ENCODE data around the gene DUOX1.

The DUOX1 gene

DNA sequence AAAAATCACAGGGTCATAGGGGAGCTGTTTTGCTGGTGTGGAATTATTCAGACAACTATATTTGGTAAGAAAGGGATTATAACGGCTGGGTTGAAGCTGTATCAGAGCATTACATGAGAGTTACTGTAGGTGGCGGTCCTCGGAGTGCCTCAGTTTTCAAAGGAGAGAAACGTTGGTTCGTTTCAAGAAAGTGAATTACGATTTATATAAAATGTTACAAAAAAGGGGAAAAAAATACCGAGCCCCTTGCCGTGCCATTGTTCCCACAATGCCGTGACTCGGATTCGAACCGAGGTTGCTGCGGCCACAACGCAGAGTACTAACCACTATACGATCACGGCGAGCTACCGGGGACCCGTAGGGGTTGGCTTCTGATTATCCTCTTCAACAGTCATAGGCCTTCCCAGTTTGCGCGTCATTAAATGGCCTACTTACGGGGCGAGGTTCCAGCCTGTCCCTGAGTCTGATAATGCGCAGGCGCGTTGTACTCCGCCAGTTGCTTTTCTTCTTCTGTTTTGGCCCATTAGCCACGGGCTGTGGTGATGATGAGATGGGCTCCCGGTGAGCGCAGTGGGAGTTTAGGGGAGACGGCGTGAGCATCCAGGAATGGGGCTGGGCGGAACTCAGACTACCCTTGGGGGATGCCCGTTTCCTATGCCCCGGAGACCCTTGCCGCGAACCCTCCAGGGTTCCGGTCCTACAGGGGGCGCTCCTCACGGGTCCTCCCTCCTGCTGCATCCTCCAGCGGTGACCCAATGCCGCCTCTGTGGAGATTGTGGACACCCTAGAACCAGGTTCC, 68.7 kb downstream of the DUOX1 start:
- peak; percentile 52 for DNase-seq

DNA sequence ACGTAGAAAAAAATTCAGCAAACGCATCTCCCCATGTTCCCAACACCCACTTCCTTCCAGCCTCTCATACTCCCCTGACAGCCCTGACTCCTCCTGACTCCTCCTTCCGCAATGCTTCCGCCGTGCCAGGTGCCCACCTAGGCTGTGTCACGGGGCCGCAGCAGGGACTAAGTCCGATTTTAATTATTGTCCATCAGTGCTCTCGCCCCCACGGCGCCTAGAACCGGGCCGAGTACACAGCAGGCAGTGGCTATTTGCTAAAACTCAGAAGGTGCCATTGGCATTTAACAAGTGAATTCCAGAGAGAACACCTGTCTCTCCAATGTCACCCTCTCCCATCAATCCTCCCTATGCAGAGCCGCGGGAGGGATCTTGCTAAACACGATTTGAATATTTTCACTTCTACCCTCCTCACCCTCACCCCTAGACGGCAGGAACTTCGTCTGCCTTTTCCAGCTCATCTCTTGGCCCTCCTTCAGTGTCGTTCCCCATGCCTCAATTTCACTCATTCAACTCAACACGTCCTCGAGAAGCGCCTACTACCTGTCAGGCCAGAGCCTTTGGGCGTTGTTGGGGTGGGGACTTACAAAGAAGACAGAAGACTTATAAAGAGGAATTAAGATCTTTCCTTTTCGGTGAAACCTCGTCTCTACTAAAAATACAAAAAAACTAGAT, 69.5 kb downstream of the DUOX1 start:
- no peak for DNase-seq

GRCh38 chr15:45200001-45200798, 70.4 kb downstream of the DUOX1 start:
- peak; percentile 66 for DNase-seq

- DNase-seq, result peak; percentile 40
These were observed 71.2 kb downstream of the DUOX1 start for GRCh38 chr15:45200799-45201556.

DNA sequence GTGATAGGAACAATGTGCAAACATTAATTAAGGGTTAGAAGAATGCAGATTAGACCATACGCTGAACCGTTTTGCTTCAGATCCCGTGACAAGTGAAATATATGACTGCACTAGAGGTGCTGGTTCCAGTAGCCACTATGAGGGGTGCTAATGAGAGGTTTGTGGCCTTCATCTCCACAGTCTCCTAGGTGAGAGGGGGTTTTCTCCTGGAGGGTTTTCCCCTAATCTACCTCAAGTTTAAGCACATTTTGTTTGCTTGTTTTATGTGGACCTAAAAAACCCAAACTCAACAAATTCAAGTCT, 71.7 kb downstream of the DUOX1 start:
- DNase-seq, result no peak

GRCh38 chr15:45201869-45202268, 72.1 kb downstream of the DUOX1 start:
- no peak for DNase-seq

GRCh38 chr15:45203182-45203581, 73.4 kb downstream of the DUOX1 start:
- no peak for DNase-seq

GRCh38 chr15:45205192-45205591, 75.4 kb downstream of the DUOX1 start:
- no peak for DNase-seq

GRCh38 chr15:45212493-45212892, 82.7 kb downstream of the DUOX1 start:
- no peak for DNase-seq

All from NCI-H1417 treated with DMSO at 0.1 percent for 48 hours (cell line).